Ishikawa (cell line): ENCODE results near the gene FIBCD1.

ENCODE experiments used
- FOXM1 ChIP-seq: IDR thresholded peaks from 2 replicates; pipeline ENCODE4 v1.6.1; 2012; ENCODE audit warnings: low read depth, borderline replicate concordance
- MAX ChIP-seq: IDR thresholded peaks from 2 replicates; pipeline ENCODE4 v1.6.1; 2012
- RAD21 ChIP-seq: IDR thresholded peaks from 2 replicates; pipeline ENCODE4 v1.6.1; 2012; ENCODE audit warnings: low read depth
- TAF1 ChIP-seq: IDR thresholded peaks from 2 replicates; pipeline ENCODE4 v1.6.1; 2012; ENCODE audit warnings: low read depth, mild to moderate bottlenecking
- TCF12 ChIP-seq: IDR thresholded peaks from 2 replicates; pipeline ENCODE4 v1.6.1; 2012; ENCODE audit warnings: low read depth
- YY1 ChIP-seq: IDR thresholded peaks from 2 replicates; pipeline ENCODE4 v1.6.1; 2012; ENCODE audit warnings: low read depth
- TF ChIP-seq, protein P1 (sequence below): IDR thresholded peaks from 2 replicates; pipeline ENCODE4 v1.6.1; 2012
- TF ChIP-seq, protein P2 (sequence below): IDR thresholded peaks from 2 replicates; pipeline ENCODE4 v1.6.1; 2012; ENCODE audit warnings: low read depth, mild to moderate bottlenecking

- TF ChIP-seq YY1 (no peak), TCF12 (no peak), TAF1 (no peak), FOXM1 (no peak), RAD21 (no peak), MAX (no peak)
- TF ChIP-seq, protein P1, sequence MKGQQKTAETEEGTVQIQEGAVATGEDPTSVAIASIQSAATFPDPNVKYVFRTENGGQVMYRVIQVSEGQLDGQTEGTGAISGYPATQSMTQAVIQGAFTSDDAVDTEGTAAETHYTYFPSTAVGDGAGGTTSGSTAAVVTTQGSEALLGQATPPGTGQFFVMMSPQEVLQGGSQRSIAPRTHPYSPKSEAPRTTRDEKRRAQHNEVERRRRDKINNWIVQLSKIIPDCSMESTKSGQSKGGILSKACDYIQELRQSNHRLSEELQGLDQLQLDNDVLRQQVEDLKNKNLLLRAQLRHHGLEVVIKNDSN, result no peak
- TF ChIP-seq, protein P2, sequence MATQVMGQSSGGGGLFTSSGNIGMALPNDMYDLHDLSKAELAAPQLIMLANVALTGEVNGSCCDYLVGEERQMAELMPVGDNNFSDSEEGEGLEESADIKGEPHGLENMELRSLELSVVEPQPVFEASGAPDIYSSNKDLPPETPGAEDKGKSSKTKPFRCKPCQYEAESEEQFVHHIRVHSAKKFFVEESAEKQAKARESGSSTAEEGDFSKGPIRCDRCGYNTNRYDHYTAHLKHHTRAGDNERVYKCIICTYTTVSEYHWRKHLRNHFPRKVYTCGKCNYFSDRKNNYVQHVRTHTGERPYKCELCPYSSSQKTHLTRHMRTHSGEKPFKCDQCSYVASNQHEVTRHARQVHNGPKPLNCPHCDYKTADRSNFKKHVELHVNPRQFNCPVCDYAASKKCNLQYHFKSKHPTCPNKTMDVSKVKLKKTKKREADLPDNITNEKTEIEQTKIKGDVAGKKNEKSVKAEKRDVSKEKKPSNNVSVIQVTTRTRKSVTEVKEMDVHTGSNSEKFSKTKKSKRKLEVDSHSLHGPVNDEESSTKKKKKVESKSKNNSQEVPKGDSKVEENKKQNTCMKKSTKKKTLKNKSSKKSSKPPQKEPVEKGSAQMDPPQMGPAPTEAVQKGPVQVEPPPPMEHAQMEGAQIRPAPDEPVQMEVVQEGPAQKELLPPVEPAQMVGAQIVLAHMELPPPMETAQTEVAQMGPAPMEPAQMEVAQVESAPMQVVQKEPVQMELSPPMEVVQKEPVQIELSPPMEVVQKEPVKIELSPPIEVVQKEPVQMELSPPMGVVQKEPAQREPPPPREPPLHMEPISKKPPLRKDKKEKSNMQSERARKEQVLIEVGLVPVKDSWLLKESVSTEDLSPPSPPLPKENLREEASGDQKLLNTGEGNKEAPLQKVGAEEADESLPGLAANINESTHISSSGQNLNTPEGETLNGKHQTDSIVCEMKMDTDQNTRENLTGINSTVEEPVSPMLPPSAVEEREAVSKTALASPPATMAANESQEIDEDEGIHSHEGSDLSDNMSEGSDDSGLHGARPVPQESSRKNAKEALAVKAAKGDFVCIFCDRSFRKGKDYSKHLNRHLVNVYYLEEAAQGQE, result no peak
Measured at GRCh38 chr9:130984521-130984920, 45.5 kb upstream of the FIBCD1 start.
